Caco-2 (cell line): ENCODE results near the gene RABEP2. TPM values are rescaled to one million over a fixed set of nuclear protein-coding genes. Genes with fewer than 3 reads are reported as not detected.

Experiments
- BruUV-seq: library from RNA; stranded (reverse); fragments of 400-500 nt; replicated peaks from 2 replicates; lab custom pipeline; 2021; lab: Mats Ljungman, UMichigan
- CTCF ChIA-PET: fragments of 300-600 bp; sonication (Branson Sonifier 250); formaldehyde crosslinking; loops from one replicate; lab custom pipeline; 2022; ENCODE audit warnings: antibody characterized with exemption; lab: Charles Lee
- POLR2A ChIA-PET: fragments of 300-600 bp; sonication (Branson Sonifier 250); formaldehyde crosslinking; loops from one replicate; lab custom pipeline; 2022; ENCODE audit warnings: antibody characterized with exemption; lab: Charles Lee
- DNase-seq, 2 experiments: peaks; one replicate each; pipeline versions ENCODE4 v3.0.0 to v3.0.0-alpha.2; 2020 to 2022
- H3K27me3 ChIP-seq: replicated peaks from 2 replicates; pipeline ENCODE4 v1.6.0; 2011; ENCODE audit warnings: low read length; ENCODE audit not compliant: control insufficient read depth, insufficient read depth
- H3K36me3 ChIP-seq: 2 replicates; pipeline ENCODE4 v1.5.1; 2011; ENCODE audit warnings: low read length; ENCODE audit not compliant: control insufficient read depth, insufficient read depth
- H3K4me1 ChIP-seq: fragments of 250-450 bp; sonication (Bioruptor Pico); 2 replicates; pipeline ENCODE4 v1.5.1; 2020; ENCODE audit warnings: mild to moderate bottlenecking
- H3K4me3 ChIP-seq: 2 replicates; pipeline ENCODE4 v1.5.1; 2011; ENCODE audit warnings: low read depth, mild to moderate bottlenecking, control low read depth, low read length
- H3K9me3 ChIP-seq: fragments of 250-450 bp; sonication (Bioruptor Pico); 2 replicates; pipeline ENCODE4 v1.5.1; 2020; ENCODE audit warnings: mild to moderate bottlenecking, moderate library complexity
- H3K27ac Mint-ChIP-seq: one replicate; pipeline ENCODE4 v1.8.0; 2022; ENCODE audit warnings: mixed read lengths; ENCODE audit not compliant: unreplicated experiment
- H3K27me3 Mint-ChIP-seq: one replicate; pipeline ENCODE4 v1.8.0; 2022; ENCODE audit warnings: mixed read lengths; ENCODE audit not compliant: insufficient read depth, unreplicated experiment
- H3K36me3 Mint-ChIP-seq: one replicate; pipeline ENCODE4 v1.8.0; 2022; ENCODE audit warnings: mild to moderate bottlenecking, mixed read lengths; ENCODE audit not compliant: insufficient read depth, unreplicated experiment
- H3K4me1 Mint-ChIP-seq: one replicate; pipeline ENCODE4 v1.8.0; 2022; ENCODE audit warnings: low read depth, mixed read lengths; ENCODE audit not compliant: unreplicated experiment
- H3K4me3 Mint-ChIP-seq: one replicate; pipeline ENCODE4 v1.8.0; 2022; ENCODE audit warnings: mild to moderate bottlenecking, moderate library complexity, mixed read lengths; ENCODE audit not compliant: unreplicated experiment
- H3K9me3 Mint-ChIP-seq: one replicate; pipeline ENCODE4 v1.8.0; 2022; ENCODE audit warnings: mixed read lengths; ENCODE audit not compliant: unreplicated experiment
- intact Hi-C: fragments of 100-400 bp; cut with micrococcal nuclease; formaldehyde crosslinking; loops from one replicate; pipeline ENCODE4 v1.10.0; 2022; ENCODE audit not compliant: unreplicated experiment
- total RNA-seq: library from RNA; stranded (reverse); gene quantifications from 2 replicates; pipeline ENCODE4 v1.2.3, GENCODE V29; 2022
- TF ChIP-seq, protein P1 (sequence below), 2 experiments: fragments of 200-600 bp in 1 of 2; IDR thresholded peaks; 1 replicate in 1 of 2; 2 replicates in 1 of 2; pipeline versions ENCODE4 v1.5.1 to v1.8.0; 2011 to 2022; ENCODE audit warnings: antibody characterized with exemption in 1 of 2, control low read depth in 1 of 2, inconsistent platforms in 1 of 2, low read depth in 1 of 2, low read length in 1 of 2, mild to moderate bottlenecking in 1 of 2, moderate library complexity in 1 of 2; ENCODE audit not compliant: insufficient read depth in 1 of 2, severe bottlenecking in 1 of 2, unreplicated experiment in 1 of 2

RABEP2 gene
- total RNA-seq, 1 experiment from 2014 or later: 22.9 TPM

DNA sequence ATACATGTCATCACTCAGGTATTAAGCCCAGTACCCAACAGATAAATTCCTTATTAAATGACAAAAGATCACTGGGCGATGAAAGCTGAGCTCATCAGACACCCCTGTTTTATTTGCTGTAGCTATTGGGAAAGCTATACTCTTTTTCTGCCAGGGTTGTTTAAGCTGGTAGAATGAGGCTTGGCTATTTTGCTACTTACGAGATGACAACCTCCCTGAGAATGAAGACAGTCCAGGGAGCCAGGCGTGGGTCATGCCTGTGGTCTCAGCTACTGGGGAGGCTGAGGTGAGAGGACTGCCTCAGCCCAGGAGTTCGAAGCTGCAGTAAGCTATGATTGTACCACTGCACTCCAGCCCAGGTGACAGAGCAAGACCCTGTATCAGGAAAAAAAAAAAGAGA, 65.7 kb downstream of the RABEP2 start:
- H3K4me3 Mint-ChIP-seq: no peak overlapping the region

DNA sequence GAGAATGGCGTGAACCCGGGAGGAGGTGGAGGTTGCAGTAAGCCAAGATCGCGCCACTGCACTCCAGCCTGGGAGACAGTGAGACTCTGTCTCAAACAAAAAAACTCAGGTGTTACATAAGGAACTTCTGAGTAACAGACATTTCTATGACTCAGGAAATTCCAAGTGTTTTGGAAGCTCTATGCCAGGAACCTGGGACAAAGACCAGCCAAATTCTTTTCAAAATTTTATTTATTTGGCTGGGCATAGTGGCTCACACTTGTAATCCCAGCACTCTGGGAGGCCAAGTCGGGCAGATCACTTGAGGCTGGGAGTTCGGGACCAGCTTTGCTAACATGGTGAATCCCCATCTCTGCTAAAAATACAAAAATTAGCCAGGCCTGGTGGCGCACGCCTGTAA, 66.6 kb downstream of the RABEP2 start:
- Histone ChIP-seq H3K27me3 (no peaks in the 10 kb centered on the region), H3K36me3 (no peaks in the 10 kb centered on the region), H3K4me3 (no peak overlapping the region), H3K9me3 (no peaks in the 10 kb centered on the region), H3K4me1 (no peaks in the 10 kb centered on the region)
- ChIA-PET CTCF (interaction anchor here (0.6 to 1.0 kb wide), 2 partner anchors 12 to 86 kb away, joined by 3 to 6 read pairs; no protein-coding TSS in a partner anchor), POLR2A (no interaction called here)
- TF ChIP-seq, protein P1, sequence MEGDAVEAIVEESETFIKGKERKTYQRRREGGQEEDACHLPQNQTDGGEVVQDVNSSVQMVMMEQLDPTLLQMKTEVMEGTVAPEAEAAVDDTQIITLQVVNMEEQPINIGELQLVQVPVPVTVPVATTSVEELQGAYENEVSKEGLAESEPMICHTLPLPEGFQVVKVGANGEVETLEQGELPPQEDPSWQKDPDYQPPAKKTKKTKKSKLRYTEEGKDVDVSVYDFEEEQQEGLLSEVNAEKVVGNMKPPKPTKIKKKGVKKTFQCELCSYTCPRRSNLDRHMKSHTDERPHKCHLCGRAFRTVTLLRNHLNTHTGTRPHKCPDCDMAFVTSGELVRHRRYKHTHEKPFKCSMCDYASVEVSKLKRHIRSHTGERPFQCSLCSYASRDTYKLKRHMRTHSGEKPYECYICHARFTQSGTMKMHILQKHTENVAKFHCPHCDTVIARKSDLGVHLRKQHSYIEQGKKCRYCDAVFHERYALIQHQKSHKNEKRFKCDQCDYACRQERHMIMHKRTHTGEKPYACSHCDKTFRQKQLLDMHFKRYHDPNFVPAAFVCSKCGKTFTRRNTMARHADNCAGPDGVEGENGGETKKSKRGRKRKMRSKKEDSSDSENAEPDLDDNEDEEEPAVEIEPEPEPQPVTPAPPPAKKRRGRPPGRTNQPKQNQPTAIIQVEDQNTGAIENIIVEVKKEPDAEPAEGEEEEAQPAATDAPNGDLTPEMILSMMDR (IDR thresholded peaks at IDR 0.05; ENCODE audit: insufficient read depth in 1 of 2, low read depth in 1 of 2, low read length in 1 of 2, severe bottlenecking in 1 of 2, unreplicated experiment in 1 of 2): no peak
- Mint-ChIP-seq H3K4me1 (no peaks in the 10 kb centered on the region), H3K27me3 (no peaks in the 10 kb centered on the region), H3K27ac (no peak overlapping the region), H3K9me3 (no peaks in the 10 kb centered on the region), H3K4me3 (no peak overlapping the region), H3K36me3 (peaks cover 5% of the 10 kb centered on the region)
- intact Hi-C loops: no loop called here
- DNase-seq: no peak
- no TSS peak for BruUV-seq

More for the DNA sequence above, 65.7 kb downstream of the RABEP2 start:
- ChIA-PET CTCF (no interaction called here), POLR2A (no interaction called here)
- no peaks in the 10 kb centered on the region for H3K4me1 Mint-ChIP-seq
- no peak for DNase-seq
- Histone ChIP-seq H3K27me3 (no peaks in the 10 kb centered on the region), H3K4me3 (no peak overlapping the region), H3K36me3 (no peaks in the 10 kb centered on the region), H3K4me1 (no peaks in the 10 kb centered on the region), H3K9me3 (no peaks in the 10 kb centered on the region)
- no peaks in the 10 kb centered on the region for H3K9me3 Mint-ChIP-seq
- intact Hi-C loops: no loop called here
- H3K36me3 Mint-ChIP-seq: peaks cover 13% of the 10 kb centered on the region
- H3K27ac Mint-ChIP-seq: no peak overlapping the region
- BruUV-seq: no TSS peak
- no peaks in the 10 kb centered on the region for H3K27me3 Mint-ChIP-seq
- TF ChIP-seq, protein P1 (IDR thresholded peaks at IDR 0.05; ENCODE audit: insufficient read depth in 1 of 2, low read depth in 1 of 2, low read length in 1 of 2, severe bottlenecking in 1 of 2, unreplicated experiment in 1 of 2): no peak

Other genes with a start within 250 kb of the RABEP2 start
- gene EIF3C, start 213.8 kb downstream of the RABEP2 start, total RNA-seq: 777 and 841 TPM in 2 replicates
- gene NPIPB9, start 173.5 kb downstream of the RABEP2 start, total RNA-seq: 0.45 and 0.77 TPM in 2 replicates
- gene ATXN2L, start 102.2 kb downstream of the RABEP2 start, total RNA-seq: 329 and 352 TPM in 2 replicates
- 207 and 234 TPM in 2 replicates for gene TUFM, start 78.9 kb downstream of the RABEP2 start, total RNA-seq
- 37.0 and 46.4 TPM in 2 replicates for gene SH2B1, start 61.4 kb downstream of the RABEP2 start, total RNA-seq
- gene ATP2A1, start 46.8 kb downstream of the RABEP2 start, total RNA-seq: 2.3 and 2.6 TPM in 2 replicates
- gene CD19, start 6.7 kb upstream of the RABEP2 start, total RNA-seq: not detected in 2 replicates
- 50.6 and 58.2 TPM in 2 replicates for gene NFATC2IP, start 25.7 kb upstream of the RABEP2 start, total RNA-seq
- gene SPNS1, start 49.5 kb upstream of the RABEP2 start, total RNA-seq: 55.3 and 61.3 TPM in 2 replicates
- 1.7 and 3.2 TPM in 2 replicates for gene LAT, start 59.8 kb upstream of the RABEP2 start, total RNA-seq